Activated CD4-positive, alpha-beta T cell treated with anti-CD3 and anti-CD28 coated beads for 24 hours (primary cell): ENCODE results near the gene BCLAF1.
"Not testable (repeated sequence)": the region's sequence is repeated elsewhere in the genome, so short reads cannot be mapped to it uniquely, and the experiment has no call there.

Experiments used
- DNase-seq, 2 donors: peaks; one replicate each; pipeline ENCODE4 v3.0.0-alpha.2; 2020; ENCODE audit warnings: low read depth in 2 of 2

Gene BCLAF1

DNA sequence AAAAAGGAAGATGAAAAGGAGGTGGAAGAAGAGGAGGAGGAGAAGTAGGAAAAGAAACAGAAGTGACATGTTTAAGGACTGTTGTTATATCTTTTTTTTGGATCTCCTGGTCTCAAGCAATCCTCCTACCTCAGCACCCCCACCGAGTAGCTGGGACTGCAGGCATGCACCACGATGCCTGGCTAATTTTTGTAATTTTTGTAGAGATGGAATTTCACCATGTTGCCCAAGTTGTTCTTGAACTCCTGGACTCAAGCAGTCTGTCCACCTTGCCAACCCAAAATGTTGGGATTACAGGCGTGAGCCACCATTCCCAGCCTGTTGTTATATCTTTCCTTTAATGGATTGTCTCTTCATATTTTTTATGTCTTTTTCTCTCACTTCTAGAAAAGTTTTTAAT is 19.5 kb upstream of the BCLAF1 start:
- no peak for DNase-seq

- DNase-seq = not testable (repeated sequence)
Observed at GRCh38 chr6:136308469-136308868, 18.8 kb upstream of the BCLAF1 start.

GRCh38 chr6:136307351-136307750 is 17.7 kb upstream of the BCLAF1 start:
- DNase-seq = no peak

DNA sequence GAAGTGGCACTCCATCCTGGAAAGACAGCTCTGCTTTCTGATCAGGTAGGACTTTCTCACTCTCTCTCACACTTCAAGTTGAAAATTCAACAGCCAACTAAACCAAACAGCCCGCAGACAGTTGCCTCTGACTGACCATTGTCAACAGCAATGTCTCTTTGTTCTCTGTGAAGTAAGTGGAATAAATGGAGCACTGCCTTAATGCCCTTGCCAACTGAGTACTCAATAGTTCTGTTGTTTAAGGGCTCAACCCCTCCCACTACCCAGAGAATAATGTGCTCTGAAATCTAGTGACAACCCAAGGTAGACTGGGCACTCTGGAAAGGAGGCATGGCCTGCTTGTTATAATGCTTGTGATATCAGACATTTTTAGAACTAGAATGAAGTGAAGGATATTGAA is 16.8 kb upstream of the BCLAF1 start:
- DNase-seq = no peak

GRCh38 chr6:136304410-136304809 is 14.8 kb upstream of the BCLAF1 start:
- DNase-seq = no peak

DNA sequence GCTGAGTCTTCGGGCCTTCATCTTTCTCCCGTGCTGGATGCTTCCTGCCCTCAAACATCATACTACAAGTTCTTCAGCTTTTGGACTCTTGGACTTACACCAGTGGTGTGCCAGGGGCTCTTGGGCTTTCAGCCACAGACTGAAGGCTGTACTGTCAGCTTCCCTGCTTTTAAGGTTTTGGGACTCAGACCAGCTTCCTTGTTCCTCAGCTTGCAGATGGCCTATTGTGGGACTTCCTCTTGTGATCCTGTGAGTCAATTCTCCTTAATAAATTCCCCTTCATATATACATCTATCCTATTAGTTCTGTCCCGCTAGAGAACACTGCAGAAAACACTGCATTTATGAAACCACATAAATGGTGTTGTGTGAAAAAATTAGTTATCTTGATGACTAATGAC is 13.9 kb upstream of the BCLAF1 start:
- no peak for DNase-seq

GRCh38 chr6:136294621-136295020 is 5.0 kb upstream of the BCLAF1 start:
- DNase-seq = no peak

DNA sequence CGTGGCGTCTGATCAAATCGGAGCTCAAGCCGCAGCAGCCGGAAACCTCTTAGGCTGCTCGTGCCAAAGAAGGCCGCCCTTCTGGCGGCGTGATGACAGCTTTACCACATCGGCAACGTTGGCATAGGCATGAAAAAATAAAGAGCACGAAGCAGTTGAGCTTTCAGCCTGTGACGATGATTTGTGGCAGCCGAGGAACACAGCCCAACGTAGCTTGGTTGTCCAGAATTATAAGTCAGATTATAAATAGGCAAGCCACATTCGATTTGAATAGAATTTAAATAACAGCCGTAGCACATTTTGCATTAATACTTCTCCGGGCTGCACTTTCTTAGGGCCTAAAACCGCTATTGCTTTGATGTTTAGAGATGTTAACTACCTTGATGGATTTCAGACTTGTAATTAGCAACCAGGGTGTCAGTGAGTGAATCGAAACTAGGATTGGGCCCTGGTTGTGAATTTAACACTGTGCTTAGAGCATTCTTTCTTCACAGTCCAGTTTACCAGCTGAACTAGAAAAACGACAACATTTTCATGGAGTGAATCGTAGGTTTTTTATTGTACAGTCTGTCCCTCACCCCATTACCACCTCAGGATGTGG is 864 bp upstream of the BCLAF1 start:
- DNase-seq = peak; percentile 41 to 48

DNA sequence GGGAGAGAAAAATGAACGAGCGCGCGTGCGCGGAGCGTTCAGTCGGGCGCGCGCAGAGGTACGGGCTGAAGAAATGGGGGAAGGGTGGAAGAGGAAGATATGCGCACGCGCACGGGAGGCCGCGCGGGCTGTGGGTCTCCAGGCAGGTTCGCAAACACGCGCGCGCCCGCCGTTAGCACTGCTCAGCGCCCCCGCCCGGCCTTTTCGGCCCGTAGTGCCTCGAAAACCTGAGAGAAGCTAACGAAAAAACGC is 393 bp downstream of the BCLAF1 start:
- DNase-seq = peak in 1 of 2 donors; percentile 78

DNA sequence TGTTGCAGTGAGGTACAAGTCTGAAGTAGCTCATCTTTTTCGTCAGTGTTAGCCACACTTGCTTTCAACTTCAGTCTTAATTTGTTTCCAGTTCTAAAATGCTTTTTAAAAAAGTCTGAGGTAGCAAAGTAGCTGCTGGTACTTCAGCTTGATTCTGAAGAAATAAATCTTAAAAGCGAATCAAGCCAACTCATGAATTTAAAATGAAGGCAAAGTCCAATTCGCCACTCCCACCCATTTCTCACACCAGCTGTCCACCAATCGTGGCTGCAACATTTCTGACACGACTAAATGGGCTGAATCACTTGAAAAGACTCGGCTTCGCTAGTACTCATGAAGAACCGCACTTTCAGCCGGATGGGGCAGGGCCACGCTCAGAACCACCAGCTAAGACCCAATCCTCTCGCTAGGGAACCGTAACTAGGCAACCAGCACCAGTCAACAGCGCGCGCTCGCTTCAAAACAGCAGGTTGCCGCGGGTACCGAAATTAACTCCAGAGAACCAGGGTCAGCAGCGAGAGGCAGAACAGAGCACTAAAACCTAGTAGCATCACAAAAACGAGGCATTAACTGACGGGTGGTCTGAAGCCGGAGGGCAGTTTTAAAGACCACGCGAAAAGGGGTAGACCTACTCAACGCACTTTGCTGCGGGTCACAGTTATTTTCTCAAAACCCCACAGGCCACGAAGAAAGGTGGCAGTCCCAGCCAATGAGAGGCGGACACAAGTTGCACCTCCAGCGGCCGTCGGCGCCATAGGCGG is 900 bp downstream of the BCLAF1 start:
- DNase-seq = peak; percentile 58 to 85

- DNase-seq = no peak
Observed at GRCh38 chr6:136284909-136285308, 4.7 kb downstream of the BCLAF1 start.

GRCh38 chr6:136282906-136283305 is 6.7 kb downstream of the BCLAF1 start:
- DNase-seq = no peak

- DNase-seq = no peak
Observed at GRCh38 chr6:136280032-136280609, 9.5 kb downstream of the BCLAF1 start.

DNA sequence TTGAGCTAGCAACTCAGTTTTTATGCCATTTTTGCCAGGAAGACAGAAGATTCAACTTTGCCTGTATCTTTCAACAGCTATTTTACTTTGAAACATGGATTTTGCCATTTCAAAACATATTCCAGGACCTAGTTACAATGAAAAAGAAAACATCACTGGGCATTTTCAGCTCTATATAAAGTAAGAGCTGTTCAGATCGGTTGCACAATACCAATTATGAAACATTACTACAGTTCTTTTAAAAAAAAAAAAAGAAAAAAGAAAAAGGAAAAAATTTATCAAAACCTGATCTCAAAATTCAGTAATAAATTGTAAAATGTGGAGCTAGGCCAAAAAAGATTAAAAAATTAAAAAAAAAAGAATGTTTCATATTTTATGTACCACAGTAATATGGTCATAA is 15.6 kb downstream of the BCLAF1 start:
- no peak for DNase-seq

GRCh38 chr6:136265101-136265500 is 24.5 kb downstream of the BCLAF1 start:
- DNase-seq = no peak

DNA sequence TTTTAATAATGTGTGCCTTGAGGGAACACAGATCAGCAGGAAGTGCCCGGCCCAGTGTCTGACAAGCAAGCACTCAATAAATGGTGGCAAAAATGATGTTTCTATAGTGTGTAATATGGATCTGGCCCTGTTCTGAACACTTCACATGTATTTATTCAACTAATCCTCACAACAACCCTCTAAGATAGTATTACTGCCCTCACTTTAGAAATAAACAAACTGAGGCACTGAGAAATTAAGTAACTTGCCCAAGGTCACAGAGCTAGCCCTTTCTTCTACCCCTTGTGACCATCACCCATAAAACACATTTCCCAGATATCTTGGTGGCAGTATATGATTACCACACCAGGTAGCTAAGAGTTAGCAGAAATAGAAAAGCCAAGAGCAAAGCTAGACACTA is 26.7 kb downstream of the BCLAF1 start:
- DNase-seq = no peak

DNA sequence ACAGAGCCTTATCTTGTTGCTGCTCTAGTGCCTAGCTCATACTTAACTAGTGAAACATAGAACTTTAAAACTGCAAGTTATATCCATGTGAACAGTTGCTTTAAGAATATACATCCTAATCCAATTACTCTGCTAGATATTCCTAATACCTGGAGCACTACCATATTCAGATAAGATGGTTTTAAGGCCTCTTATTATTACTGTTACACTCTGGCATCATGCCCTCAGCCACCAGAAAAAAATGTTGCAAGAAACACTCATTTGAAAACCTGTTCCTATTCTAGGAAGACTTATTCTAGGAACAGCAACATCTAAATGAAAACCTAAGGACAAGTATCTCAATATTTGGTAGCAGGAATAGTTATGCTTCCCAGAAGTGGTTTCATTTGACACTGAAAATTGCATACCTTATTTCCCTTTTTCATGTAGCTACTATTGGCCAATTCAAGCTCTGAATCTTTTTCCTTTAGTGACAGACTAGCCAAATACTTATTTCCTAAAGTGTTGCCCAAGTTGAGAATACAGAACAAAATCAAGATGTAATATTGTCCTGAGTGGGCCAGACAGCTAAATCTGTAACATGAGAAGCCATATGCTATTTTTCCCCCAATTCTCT is 34.7 kb downstream of the BCLAF1 start:
- DNase-seq = no peak

DNA sequence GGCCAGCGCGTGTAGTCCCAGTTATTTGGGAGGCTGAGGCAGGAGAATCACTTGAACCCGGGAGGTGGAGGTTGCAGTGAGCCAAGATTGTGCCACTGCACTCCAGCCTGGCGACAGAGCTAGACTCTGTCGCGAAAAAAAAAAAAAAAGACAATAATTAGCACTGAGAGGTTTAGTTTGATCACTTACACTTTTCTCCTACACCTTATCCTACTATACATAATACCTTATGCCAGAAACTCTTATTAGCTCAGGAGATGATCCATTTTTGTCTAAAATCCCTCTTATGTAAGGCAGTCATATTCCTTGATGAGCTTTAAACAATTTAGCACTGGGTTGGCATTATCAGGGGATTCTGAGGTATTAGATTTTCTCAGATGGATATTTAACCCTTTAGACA is 35.9 kb downstream of the BCLAF1 start:
- no peak for DNase-seq

DNA sequence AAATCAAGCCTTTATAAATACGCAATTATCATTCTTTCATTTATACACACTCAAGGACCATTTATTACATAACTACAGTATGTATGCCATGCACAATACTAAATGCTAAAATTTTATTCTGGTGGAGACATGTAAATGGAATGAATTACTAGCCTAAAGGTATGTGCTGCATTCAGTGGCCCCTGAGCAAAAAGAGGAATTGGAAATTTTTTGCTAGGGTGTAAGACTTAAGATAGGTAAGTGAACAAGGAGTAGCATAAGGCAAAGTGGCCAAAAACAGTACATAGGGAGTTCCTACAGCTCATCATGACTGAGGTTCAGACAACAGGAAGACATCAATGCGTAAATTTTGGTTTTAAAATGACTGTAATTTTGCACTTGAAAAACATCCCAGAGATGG is 37.2 kb downstream of the BCLAF1 start:
- DNase-seq = no peak

- DNase-seq = no peak
Observed at GRCh38 chr6:136251394-136251793, 38.3 kb downstream of the BCLAF1 start.

DNA sequence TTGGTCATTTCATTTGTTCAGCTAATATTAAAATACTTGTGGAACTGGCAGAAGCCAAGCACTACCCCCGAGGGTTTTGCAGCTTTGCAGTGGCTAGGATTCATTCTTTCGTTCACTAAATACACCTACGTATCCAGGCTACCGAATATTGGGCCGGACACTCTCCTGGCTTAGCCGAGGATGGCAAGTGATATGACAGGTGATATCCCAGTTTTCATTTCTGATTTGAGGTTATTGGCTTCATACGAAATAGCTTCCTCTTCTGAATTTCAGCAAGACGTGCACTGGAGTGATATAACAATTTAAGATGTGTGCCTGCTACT is 39.0 kb downstream of the BCLAF1 start:
- no peak for DNase-seq

- DNase-seq = peak; percentile 82 to 84
Observed at GRCh38 chr6:136249811-136250685, 39.6 kb downstream of the BCLAF1 start, which contains the start of gene MTFR2. MTFR2 (minus strand) TSS chr6:136250311; CDS start chr6:136249099, 1,212 bp downstream.
